HEK293T (cell line): ENCODE results near the gene SYT2.
A peak's percentile ranks its signal among the peaks of the same experiment; 100 is the strongest.

Source experiments
- CTCF ChIA-PET: fragments of 350-600 bp; formaldehyde crosslinking; extraction: SDS; loops from one replicate; lab custom pipeline; 2021; ENCODE audit warnings: antibody characterized with exemption, inconsistent platforms; lab: Yijun Ruan, JAX
- POLR2A ChIA-PET: fragments of 350-600 bp; formaldehyde crosslinking; extraction: SDS; loops from one replicate; lab custom pipeline; 2020; ENCODE audit warnings: antibody characterized with exemption, inconsistent platforms; lab: Yijun Ruan, JAX
- DNase-seq: peaks from one replicate; pipeline ENCODE4 v3.0.0; 2012; ENCODE audit warnings: mixed read lengths; ENCODE audit errors: extremely low spot score
- ARNT ChIP-seq: fragments of 450-650 bp; IDR thresholded peaks from 2 replicates; pipeline ENCODE4 v1.6.1; 2017; ENCODE audit warnings: mild to moderate bottlenecking
- BHLHE40 ChIP-seq: fragments of 450-650 bp; IDR thresholded peaks from 2 replicates; pipeline ENCODE4 v1.6.1; 2016; ENCODE audit warnings: mild to moderate bottlenecking, moderate library complexity, borderline replicate concordance
- CTBP1 ChIP-seq: fragments of 450-650 bp; IDR thresholded peaks from 2 replicates; pipeline ENCODE4 v1.6.1; 2016; ENCODE audit warnings: borderline replicate concordance
- ELF4 ChIP-seq: fragments of 450-650 bp; IDR thresholded peaks from 2 replicates; pipeline ENCODE4 v1.6.1; 2017; ENCODE audit warnings: antibody characterized with exemption
- FOXA1 ChIP-seq: fragments of 450-650 bp; IDR thresholded peaks from 2 replicates; pipeline ENCODE4 v1.6.1; 2016; ENCODE audit warnings: mild to moderate bottlenecking
- FOXK2 ChIP-seq: fragments of 450-650 bp; IDR thresholded peaks from 2 replicates; pipeline ENCODE4 v1.6.1; 2016; ENCODE audit warnings: mild to moderate bottlenecking
- FOXM1 ChIP-seq: fragments of 450-650 bp; IDR thresholded peaks from 2 replicates; pipeline ENCODE4 v1.6.1; 2017; ENCODE audit warnings: mild to moderate bottlenecking, borderline replicate concordance
- HDGF ChIP-seq: fragments of 450-650 bp; IDR thresholded peaks from 2 replicates; pipeline ENCODE4 v1.6.1; 2017; ENCODE audit warnings: antibody characterized with exemption, borderline replicate concordance
- L3MBTL2 ChIP-seq: fragments of 450-650 bp; conservative IDR thresholded peaks from 2 replicates; pipeline ENCODE4 v1.6.1; 2016; ENCODE audit warnings: mild to moderate bottlenecking
- LEF1 ChIP-seq: fragments of 450-650 bp; IDR thresholded peaks from 2 replicates; pipeline ENCODE4 v1.6.1; 2017; ENCODE audit warnings: mild to moderate bottlenecking, borderline replicate concordance
- NFRKB ChIP-seq: fragments of 450-650 bp; IDR thresholded peaks from 2 replicates; pipeline ENCODE4 v1.6.1; 2016; ENCODE audit warnings: mild to moderate bottlenecking, moderate library complexity
- SP1 ChIP-seq: fragments of 450-650 bp; IDR thresholded peaks from 2 replicates; pipeline ENCODE4 v1.6.1; 2017
- SUZ12 ChIP-seq: fragments of 450-650 bp; IDR thresholded peaks from 2 replicates; pipeline ENCODE4 v1.6.1; 2016; ENCODE audit warnings: mild to moderate bottlenecking
- TARDBP ChIP-seq: fragments of 450-650 bp; IDR thresholded peaks from 2 replicates; pipeline ENCODE4 v1.6.1; 2016
- ZNF384 ChIP-seq: fragments of 450-650 bp; IDR thresholded peaks from 2 replicates; pipeline ENCODE4 v1.6.1; 2016
- TF ChIP-seq, protein P1 (sequence below): fragments of 450-650 bp; IDR thresholded peaks from 2 replicates; pipeline ENCODE4 v1.6.1; 2016

The SYT2 gene

GRCh38 chr1:202692959-202693555 is 17.2 kb downstream of the SYT2 start:
- TF ChIP-seq ZNF384 (no peak), CTBP1 (no peak), FOXM1 (no peak), NFRKB (no peak), ELF4 (no peak), HDGF (no peak), FOXA1 (no peak)
- TF ChIP-seq, protein P1, sequence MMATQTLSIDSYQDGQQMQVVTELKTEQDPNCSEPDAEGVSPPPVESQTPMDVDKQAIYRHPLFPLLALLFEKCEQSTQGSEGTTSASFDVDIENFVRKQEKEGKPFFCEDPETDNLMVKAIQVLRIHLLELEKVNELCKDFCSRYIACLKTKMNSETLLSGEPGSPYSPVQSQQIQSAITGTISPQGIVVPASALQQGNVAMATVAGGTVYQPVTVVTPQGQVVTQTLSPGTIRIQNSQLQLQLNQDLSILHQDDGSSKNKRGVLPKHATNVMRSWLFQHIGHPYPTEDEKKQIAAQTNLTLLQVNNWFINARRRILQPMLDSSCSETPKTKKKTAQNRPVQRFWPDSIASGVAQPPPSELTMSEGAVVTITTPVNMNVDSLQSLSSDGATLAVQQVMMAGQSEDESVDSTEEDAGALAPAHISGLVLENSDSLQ, result no peak
- CTCF ChIA-PET, result interaction anchor here (0.6 to 0.7 kb wide), 2 partner anchors 189 to 323 kb away, joined by 3 read pairs; no protein-coding TSS in a partner anchor
- DNase-seq, result peak; percentile 88
- POLR2A ChIA-PET, result no interaction called here

- no peak for DNase-seq
- ChIA-PET CTCF (interaction anchor here (0.7 kb wide), 1 partner anchor 60 kb away, joined by 4 read pairs; no protein-coding TSS in a partner anchor), POLR2A (no interaction called here)
These were observed 18.4 kb downstream of the SYT2 start for GRCh38 chr1:202691816-202692215.

DNA sequence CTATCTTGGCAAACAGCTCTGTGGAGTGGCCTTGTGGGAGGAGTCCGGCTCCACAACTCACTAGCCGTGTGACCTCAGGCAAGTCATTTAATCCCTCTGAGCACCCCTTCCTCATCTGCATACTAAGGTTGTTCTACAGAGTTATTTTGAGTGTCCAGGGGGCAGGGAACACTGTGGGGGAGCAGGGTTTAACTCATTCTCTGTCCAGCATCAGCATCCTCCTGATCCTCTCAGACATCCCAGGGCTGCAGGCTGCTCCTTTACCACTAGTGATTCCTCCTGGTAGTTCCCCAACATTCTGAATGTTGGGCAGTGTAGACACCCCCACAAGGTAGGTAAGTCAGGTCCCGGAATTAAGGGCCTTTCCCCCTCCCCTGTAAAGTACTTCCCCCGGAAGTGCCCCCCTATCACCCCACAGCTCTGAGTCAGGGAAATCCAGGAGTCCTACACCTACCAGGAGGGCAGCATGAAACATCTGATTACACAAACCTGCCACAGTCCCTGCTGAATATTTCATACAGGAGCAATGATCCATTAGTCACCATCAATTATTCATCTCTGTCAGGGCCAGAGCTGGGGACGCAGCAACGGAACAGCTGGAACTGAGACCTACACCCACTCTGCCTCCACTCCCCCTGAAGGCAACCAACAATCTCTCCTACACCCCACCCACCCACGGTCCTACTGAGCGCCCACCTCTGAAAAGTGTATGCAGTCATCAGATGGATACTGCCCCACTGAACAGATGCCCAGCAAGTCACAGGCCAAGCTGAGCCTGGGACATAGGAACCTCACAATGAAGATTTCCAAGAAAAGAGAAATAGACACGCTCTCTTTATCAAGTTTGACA is 20.5 kb downstream of the SYT2 start:
- no peak for DNase-seq
- no peak for TF ChIP-seq ZNF384
- TF ChIP-seq FOXA1, result no peak
- no peak for TF ChIP-seq L3MBTL2
- no peak for TF ChIP-seq NFRKB
- TF ChIP-seq SP1, result no peak
- no peak for TF ChIP-seq CTBP1
- ChIA-PET POLR2A (no interaction called here), CTCF (no interaction called here)

More at GRCh38 chr1:202691816-202692215, 18.4 kb downstream of the SYT2 start:
- TF ChIP-seq LEF1 (no peak), FOXM1 (no peak), HDGF (no peak), BHLHE40 (no peak), SP1 (no peak), ELF4 (no peak), FOXA1 (no peak)
- TF ChIP-seq, protein P1, result no peak

DNA sequence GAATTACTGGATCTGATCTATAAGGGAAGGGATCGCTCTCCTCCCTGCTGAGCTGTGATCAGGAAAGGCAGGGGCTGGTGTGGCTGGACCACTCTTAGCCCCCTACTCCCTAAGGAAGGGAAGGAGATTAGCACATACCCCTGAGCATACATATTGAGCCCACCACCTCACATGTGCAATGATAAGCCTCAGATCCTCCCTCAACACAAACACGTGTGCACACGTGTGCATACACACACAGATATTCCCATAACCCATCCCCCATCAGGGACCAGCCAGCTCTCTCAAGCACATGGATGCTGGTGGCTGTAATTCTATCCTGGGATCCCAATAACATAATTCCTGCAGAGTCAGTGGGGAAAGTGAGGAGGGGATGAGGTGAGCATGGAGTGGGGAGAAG is 21.2 kb downstream of the SYT2 start:
- POLR2A ChIA-PET, result no interaction called here
- CTCF ChIA-PET, result no interaction called here
- TF ChIP-seq TARDBP (no peak), ZNF384 (no peak), NFRKB (no peak)
- TF ChIP-seq, protein P1, result no peak
- no peak for DNase-seq

DNA sequence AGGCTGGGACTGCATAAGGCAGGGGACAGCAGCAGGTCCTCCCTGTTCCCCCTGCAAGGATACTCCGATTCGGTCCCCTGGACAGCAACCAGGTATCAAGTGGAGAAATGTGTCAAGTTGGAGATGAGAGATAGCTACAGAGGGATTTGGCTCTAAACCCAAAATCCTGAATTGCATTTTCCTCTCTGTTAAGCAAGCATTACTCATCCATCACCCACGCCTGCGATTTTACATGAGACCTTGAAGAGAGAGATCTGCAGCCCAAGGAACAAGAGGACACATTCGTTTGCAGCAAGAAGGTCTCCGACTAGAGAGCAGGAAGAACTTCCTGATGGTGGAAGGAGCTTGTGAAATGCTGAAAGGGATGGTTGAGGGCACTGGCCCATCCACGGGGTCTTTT is 21.9 kb downstream of the SYT2 start:
- POLR2A ChIA-PET, result no interaction called here
- TF ChIP-seq ELF4, result no peak
- no peak for TF ChIP-seq NFRKB
- no peak for TF ChIP-seq FOXM1
- TF ChIP-seq ARNT, result no peak
- no peak for TF ChIP-seq SP1
- TF ChIP-seq ZNF384, result no peak
- no peak for TF ChIP-seq L3MBTL2
- TF ChIP-seq HDGF, result no peak
- TF ChIP-seq, protein P1, result no peak
- TF ChIP-seq LEF1, result no peak
- no peak for TF ChIP-seq BHLHE40
- no peak for TF ChIP-seq TARDBP
- no peak for TF ChIP-seq CTBP1
- no peak for TF ChIP-seq SUZ12
- TF ChIP-seq FOXA1, result no peak
- TF ChIP-seq FOXK2, result no peak

GRCh38 chr1:202687798-202688197 is 22.5 kb downstream of the SYT2 start:
- DNase-seq, result no peak
- TF ChIP-seq FOXM1 (no peak), TARDBP (no peak), SP1 (no peak), CTBP1 (no peak), NFRKB (no peak), L3MBTL2 (no peak)
- ChIA-PET POLR2A (no interaction called here), CTCF (no interaction called here)

More for the DNA sequence above, 21.9 kb downstream of the SYT2 start:
- no peak for DNase-seq
- CTCF ChIA-PET, result no interaction called here
